HepG2 (cell line): ENCODE results near the gene NEK8. TPM values are rescaled to one million over a fixed set of nuclear protein-coding genes. Genes with fewer than 3 reads are reported as not detected.

ENCODE experiments used
- ETV6 ChIP-seq: sonication (generic); formaldehyde crosslinking; conservative IDR thresholded peaks from 2 replicates; pipeline ENCODE4 v1.4.0; 2020; ENCODE audit warnings: missing genetic modification reagents
- FOXC1 ChIP-seq: sonication (generic); formaldehyde crosslinking; IDR thresholded peaks from 2 replicates; pipeline ENCODE4 v1.8.0; 2022; ENCODE audit warnings: mild to moderate bottlenecking, missing genetic modification reagents, borderline replicate concordance
- HOXA9 ChIP-seq: sonication (generic); formaldehyde crosslinking; IDR thresholded peaks from 2 replicates; pipeline ENCODE4 v1.8.1; 2022; ENCODE audit warnings: missing genetic modification reagents, mild to moderate bottlenecking, moderate library complexity, borderline replicate concordance
- IRF2 ChIP-seq: IDR thresholded peaks from 2 replicates; pipeline ENCODE4 v1.6.1; 2018; ENCODE audit warnings: missing genetic modification reagents, missing compliant biosample characterization
- ISL2 ChIP-seq: sonication (generic); formaldehyde crosslinking; IDR thresholded peaks from 2 replicates; pipeline ENCODE4 v1.5.0; 2020; ENCODE audit warnings: missing genetic modification reagents
- MED13 ChIP-seq: sonication (generic); formaldehyde crosslinking; IDR thresholded peaks from 2 replicates; pipeline ENCODE4 v1.5.0; 2020; ENCODE audit warnings: missing genetic modification reagents
- YY1 ChIP-seq: IDR thresholded peaks from 2 replicates; pipeline ENCODE4 v1.6.1; 2011; ENCODE audit warnings: low read length, low read depth, moderate library complexity, mild to moderate bottlenecking; ENCODE audit not compliant: insufficient read depth, insufficient replicate concordance
- ZHX2 ChIP-seq, 2 experiments: sonication (generic) in 1 of 2; formaldehyde crosslinking in 1 of 2; IDR thresholded peaks; 2 replicates each; pipeline versions ENCODE4 v1.6.1 to v1.9.0; 2014 to 2022; ENCODE audit warnings: antibody characterized with exemption in 1 of 2, borderline replicate concordance in 1 of 2, inconsistent platforms in 1 of 2, low read depth in 1 of 2, missing genetic modification reagents in 1 of 2
- ZNF160 ChIP-seq: sonication (generic); formaldehyde crosslinking; IDR thresholded peaks from 2 replicates; pipeline ENCODE4 v1.8.0; 2022; ENCODE audit warnings: mild to moderate bottlenecking, inconsistent platforms, missing genetic modification reagents
- ZNF510 ChIP-seq: sonication (generic); formaldehyde crosslinking; IDR thresholded peaks from 2 replicates; pipeline ENCODE4 v1.4.0; 2020; ENCODE audit warnings: low read depth, mild to moderate bottlenecking, missing genetic modification reagents
- ZNF597 ChIP-seq: sonication (generic); formaldehyde crosslinking; IDR thresholded peaks from 2 replicates; pipeline ENCODE4 v1.5.0; 2020; ENCODE audit warnings: missing genetic modification reagents
- polyA plus RNA-seq, 8 experiments: library from polyadenylated mRNA; depleted of rRNA in 3 of 8; stranded (reverse) in 7 of 8; unstranded in 1 of 8; fragments of >200 nt; fragmentation: Illumina TruSeq in 4 of 8; extraction: Trizol in 4 of 8; gene quantifications; 2 replicates each; pipeline versions ENCODE4 v1.2.1 to v1.2.3, GENCODE V29; 2011 to 2016; ENCODE audit warnings: low read depth in 4 of 8, missing spikeins in 1 of 8, mixed read lengths in 1 of 8; ENCODE audit not compliant: insufficient read depth in 1 of 8
- total RNA-seq, 5 experiments: library from RNA; depleted of rRNA; stranded (reverse); fragments of >200 nt; fragmentation: Illumina TruSeq; extraction: Trizol; gene quantifications; 2 replicates each; pipeline ENCODE4 v1.2.3, GENCODE V29; 2016; ENCODE audit warnings: low read depth in 1 of 5
- TF ChIP-seq, protein P1 (sequence below): sonication (generic); formaldehyde crosslinking; IDR thresholded peaks from one replicate; pipeline ENCODE4 v1.5.1; 2020; ENCODE audit warnings: mild to moderate bottlenecking, missing genetic modification reagents; ENCODE audit errors: not compliant biosample characterization

NEK8 gene
- total and polyA plus RNA-seq, 2 of the 13 experiments (the other 11 are each of a cell fraction or from before 2014, with no cell fraction given), result 5.8 to 13.5 TPM

DNA sequence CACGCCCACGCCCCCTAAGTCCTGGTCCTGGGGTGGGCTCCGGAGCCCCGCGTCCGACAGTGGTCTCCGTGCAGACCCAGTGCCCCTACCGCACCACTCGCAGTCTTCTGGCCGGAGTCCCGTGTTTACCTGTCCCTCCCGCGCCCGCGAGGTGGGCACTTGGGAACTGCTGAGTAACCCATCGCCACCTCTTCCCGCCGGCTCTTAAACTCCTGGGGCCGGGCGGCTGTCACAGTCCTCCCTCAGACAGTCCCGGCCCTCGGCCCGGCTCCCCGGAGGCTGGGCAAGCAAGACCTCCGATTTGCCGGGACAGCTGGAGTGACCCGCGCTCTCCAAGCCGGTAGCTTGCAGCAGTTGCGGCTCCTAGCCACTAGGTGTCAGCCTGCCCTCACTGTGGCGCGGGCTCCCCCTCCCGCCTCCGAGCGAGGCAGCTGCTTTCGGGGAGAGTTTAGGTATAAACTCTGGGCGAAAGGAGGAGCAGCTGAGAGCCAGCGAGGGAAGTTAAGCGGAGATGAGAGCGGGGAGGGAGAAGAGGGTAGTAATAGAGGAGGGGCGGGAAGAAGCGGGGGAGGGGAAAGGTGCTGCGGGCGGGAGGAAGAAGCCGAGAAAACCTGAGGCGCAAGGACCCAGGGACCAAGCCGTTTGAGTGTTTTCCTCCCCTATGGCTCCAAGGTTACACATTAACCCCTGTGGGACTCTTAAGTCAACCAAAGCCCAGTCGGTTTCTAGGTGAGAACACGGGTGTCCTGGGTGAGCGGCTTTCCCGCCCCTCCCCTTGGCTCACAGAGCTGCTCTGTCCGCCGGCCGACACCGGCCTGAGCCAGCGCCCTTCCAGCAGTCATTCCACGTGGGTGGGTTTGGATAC is 1.7 kb upstream of the NEK8 start (continued):
- TF ChIP-seq, protein P1, sequence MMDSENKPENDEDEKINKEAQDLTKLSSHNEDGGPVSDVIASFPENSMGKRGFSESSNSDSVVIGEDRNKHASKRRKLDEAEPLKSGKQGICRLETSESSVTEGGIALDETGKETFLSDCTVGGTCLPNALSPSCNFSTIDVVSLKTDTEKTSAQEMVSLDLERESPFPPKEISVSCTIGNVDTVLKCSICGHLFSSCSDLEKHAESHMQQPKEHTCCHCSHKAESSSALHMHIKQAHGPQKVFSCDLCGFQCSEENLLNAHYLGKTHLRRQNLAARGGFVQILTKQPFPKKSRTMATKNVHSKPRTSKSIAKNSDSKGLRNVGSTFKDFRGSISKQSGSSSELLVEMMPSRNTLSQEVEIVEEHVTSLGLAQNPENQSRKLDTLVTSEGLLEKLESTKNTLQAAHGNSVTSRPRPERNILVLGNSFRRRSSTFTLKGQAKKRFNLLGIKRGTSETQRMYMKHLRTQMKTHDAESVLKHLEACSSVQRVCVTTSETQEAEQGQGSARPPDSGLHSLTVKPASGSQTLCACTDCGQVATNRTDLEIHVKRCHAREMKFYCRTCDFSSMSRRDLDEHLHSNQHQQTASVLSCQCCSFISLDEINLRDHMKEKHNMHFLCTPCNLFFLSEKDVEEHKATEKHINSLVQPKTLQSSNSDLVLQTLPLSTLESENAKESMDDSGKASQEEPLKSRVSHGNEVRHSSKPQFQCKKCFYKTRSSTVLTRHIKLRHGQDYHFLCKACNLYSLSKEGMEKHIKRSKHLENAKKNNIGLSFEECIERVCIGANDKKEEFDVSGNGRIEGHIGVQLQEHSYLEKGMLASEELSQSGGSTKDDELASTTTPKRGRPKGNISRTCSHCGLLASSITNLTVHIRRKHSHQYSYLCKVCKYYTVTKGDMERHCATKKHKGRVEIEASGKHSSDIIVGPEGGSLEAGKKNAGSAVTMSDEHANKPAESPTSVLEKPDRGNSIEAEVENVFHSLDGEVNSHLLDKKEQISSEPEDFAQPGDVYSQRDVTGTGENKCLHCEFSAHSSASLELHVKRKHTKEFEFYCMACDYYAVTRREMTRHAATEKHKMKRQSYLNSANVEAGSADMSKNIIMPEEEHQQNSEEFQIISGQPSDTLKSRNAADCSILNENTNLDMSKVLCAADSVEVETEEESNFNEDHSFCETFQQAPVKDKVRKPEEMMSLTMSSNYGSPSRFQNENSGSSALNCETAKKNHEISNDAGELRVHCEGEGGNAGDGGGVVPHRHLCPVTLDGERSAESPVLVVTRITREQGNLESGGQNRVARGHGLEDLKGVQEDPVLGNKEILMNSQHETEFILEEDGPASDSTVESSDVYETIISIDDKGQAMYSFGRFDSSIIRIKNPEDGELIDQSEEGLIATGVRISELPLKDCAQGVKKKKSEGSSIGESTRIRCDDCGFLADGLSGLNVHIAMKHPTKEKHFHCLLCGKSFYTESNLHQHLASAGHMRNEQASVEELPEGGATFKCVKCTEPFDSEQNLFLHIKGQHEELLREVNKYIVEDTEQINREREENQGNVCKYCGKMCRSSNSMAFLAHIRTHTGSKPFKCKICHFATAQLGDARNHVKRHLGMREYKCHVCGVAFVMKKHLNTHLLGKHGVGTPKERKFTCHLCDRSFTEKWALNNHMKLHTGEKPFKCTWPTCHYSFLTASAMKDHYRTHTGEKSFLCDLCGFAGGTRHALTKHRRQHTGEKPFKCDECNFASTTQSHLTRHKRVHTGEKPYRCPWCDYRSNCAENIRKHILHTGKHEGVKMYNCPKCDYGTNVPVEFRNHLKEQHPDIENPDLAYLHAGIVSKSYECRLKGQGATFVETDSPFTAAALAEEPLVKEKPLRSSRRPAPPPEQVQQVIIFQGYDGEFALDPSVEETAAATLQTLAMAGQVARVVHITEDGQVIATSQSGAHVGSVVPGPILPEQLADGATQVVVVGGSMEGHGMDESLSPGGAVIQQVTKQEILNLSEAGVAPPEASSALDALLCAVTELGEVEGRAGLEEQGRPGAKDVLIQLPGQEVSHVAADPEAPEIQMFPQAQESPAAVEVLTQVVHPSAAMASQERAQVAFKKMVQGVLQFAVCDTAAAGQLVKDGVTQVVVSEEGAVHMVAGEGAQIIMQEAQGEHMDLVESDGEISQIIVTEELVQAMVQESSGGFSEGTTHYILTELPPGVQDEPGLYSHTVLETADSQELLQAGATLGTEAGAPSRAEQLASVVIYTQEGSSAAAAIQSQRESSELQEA (CRISPR knock-in tag), result no peak
- TF ChIP-seq IRF2 (CRISPR knock-in tag), result no peak; the same call in 1 of the 2 replicates
- no peak for TF ChIP-seq ZNF597 (CRISPR knock-in tag)
- TF ChIP-seq ZNF510 (CRISPR knock-in tag), result peak; percentile 36; the same call in 1 of the 2 replicates
- peak; percentile 46; the same call in 1 of the 2 replicates for TF ChIP-seq MED13 (CRISPR knock-in tag)
- peak; percentile 63 for TF ChIP-seq YY1
- TF ChIP-seq HOXA9 (CRISPR knock-in tag), result no peak
- TF ChIP-seq ISL2 (CRISPR knock-in tag), result peak; percentile 20; the same call in 1 of the 2 replicates
- no peak for TF ChIP-seq ETV6 (CRISPR knock-in tag)
- TF ChIP-seq FOXC1, result peak; percentile 33; the same call in 1 of the 2 replicates
- no peak; the same call in 1 of the 2 replicates for TF ChIP-seq ZNF160 (CRISPR knock-in tag)
- no peak for TF ChIP-seq ZHX2 (IDR thresholded peaks at IDR 0.05; ENCODE audit: low read depth)
- no peak; the same call in 1 of the 2 replicates for TF ChIP-seq ZHX2 (CRISPR knock-in tag; IDR thresholded peaks at IDR 0.05; ENCODE audit: borderline replicate concordance)
